ENCODE measurements around the gene PSMD10.

PSMD10 gene

DNA sequence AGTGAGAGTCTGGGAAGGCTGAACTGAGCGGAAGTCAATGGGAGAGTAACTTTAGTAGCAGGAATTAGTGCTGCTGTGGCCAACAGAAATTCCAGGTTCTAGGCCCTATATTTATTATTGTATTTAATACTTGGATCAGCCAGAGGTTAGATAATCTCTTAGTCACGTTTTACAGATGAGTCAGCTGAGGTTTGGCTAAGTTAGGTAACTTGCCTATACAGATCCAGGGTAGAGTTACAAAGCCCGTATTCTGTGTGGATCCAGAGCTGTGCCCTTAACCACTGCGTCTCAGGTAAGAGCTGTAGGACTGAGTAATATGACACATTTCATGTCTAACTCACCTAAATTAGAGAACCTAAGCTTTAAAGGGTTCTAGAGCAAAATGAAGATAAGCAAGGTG, 20.5 kb downstream of the PSMD10 start:
- DNase-seq, result no peak
- H3K27ac ChIP-seq, result no peak overlapping the region
- H3K36me3 ChIP-seq, result no peaks in the 10 kb centered on the region
- TF ChIP-seq CTCF (IDR thresholded peaks at IDR 0.05; ENCODE audit: low read depth, low read length), result no peak
- no peak overlapping the region for H3K4me3 ChIP-seq (ENCODE audit: low read depth, low read length)
- H3K9me3 ChIP-seq (ENCODE audit: severe bottlenecking), result no peaks in the 10 kb centered on the region
- H3K27me3 ChIP-seq (ENCODE audit: insufficient read depth, low read depth, severe bottlenecking), result peaks cover 65% of the 10 kb centered on the region

GRCh38 chrX:108068121-108068520, 23.2 kb downstream of the PSMD10 start:
- H3K4me3 ChIP-seq (ENCODE audit: low read depth, low read length), result no peak overlapping the region

DNA sequence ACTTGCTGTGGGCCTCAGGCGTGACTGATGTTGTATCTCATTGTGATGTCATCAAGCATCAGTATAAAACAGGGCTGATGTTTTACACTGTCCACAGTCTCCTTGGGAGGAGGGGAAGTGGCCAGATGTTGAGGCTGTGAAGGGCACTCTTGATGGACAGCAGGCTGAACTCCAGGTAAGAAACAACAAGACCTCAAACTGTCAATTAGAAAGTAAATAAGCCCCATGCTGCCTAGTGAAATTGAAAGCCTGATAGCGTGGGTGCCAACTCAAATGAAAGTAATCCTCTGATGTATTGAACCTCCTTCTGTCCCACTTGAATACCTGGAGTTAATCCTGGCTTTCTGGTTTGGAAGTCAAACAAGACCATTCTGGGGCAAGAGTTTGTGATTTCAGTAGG, 26.7 kb downstream of the PSMD10 start:
- DNase-seq, result no peak
- no peak overlapping the region for H3K4me3 ChIP-seq (ENCODE audit: low read depth, low read length)
- no peaks in the 10 kb centered on the region for H3K9me3 ChIP-seq (ENCODE audit: severe bottlenecking)
- no peak overlapping the region for H3K27ac ChIP-seq
- H3K36me3 ChIP-seq, result no peaks in the 10 kb centered on the region
- TF ChIP-seq CTCF (IDR thresholded peaks at IDR 0.05; ENCODE audit: low read depth, low read length), result no peak
- peaks cover 67% of the 10 kb centered on the region for H3K27me3 ChIP-seq (ENCODE audit: insufficient read depth, low read depth, severe bottlenecking)

More at GRCh38 chrX:108068121-108068520, 23.2 kb downstream of the PSMD10 start:
- H3K36me3 ChIP-seq, result no peaks in the 10 kb centered on the region
- peaks cover 64% of the 10 kb centered on the region for H3K27me3 ChIP-seq (ENCODE audit: insufficient read depth, low read depth, severe bottlenecking)
- no peak overlapping the region for H3K27ac ChIP-seq
- no peak for TF ChIP-seq CTCF (IDR thresholded peaks at IDR 0.05; ENCODE audit: low read depth, low read length)
- DNase-seq, result no peak
- no peaks in the 10 kb centered on the region for H3K9me3 ChIP-seq (ENCODE audit: severe bottlenecking)

- no peak for DNase-seq
- Histone ChIP-seq H3K27ac (no peak overlapping the region), H3K36me3 (no peaks in the 10 kb centered on the region), H3K4me3 (ENCODE audit: low read depth, low read length) (no peak overlapping the region), H3K9me3 (ENCODE audit: severe bottlenecking) (no peaks in the 10 kb centered on the region), H3K27me3 (ENCODE audit: insufficient read depth, low read depth, severe bottlenecking) (peaks cover 73% of the 10 kb centered on the region)
- no peak for TF ChIP-seq CTCF (IDR thresholded peaks at IDR 0.05; ENCODE audit: low read depth, low read length)
These were observed 27.3 kb downstream of the PSMD10 start for GRCh38 chrX:108064001-108064400.

GRCh38 chrX:108059801-108060200, 31.5 kb downstream of the PSMD10 start:
- no peak for TF ChIP-seq CTCF (IDR thresholded peaks at IDR 0.05; ENCODE audit: low read depth, low read length)
- Histone ChIP-seq H3K9me3 (ENCODE audit: severe bottlenecking) (no peaks in the 10 kb centered on the region), H3K27me3 (ENCODE audit: insufficient read depth, low read depth, severe bottlenecking) (peaks cover 75% of the 10 kb centered on the region), H3K4me3 (ENCODE audit: low read depth, low read length) (no peak overlapping the region), H3K27ac (no peak overlapping the region), H3K36me3 (no peaks in the 10 kb centered on the region)
- DNase-seq, result no peak

GRCh38 chrX:108055546-108055945, 35.8 kb downstream of the PSMD10 start:
- DNase-seq, result no peak
- no peak overlapping the region for H3K27ac ChIP-seq
- no peak for TF ChIP-seq CTCF (IDR thresholded peaks at IDR 0.05; ENCODE audit: low read depth, low read length)
- peaks cover 65% of the 10 kb centered on the region for H3K27me3 ChIP-seq (ENCODE audit: insufficient read depth, low read depth, severe bottlenecking)
- H3K4me3 ChIP-seq (ENCODE audit: low read depth, low read length), result no peak overlapping the region
- H3K9me3 ChIP-seq (ENCODE audit: severe bottlenecking), result no peaks in the 10 kb centered on the region
- H3K36me3 ChIP-seq, result no peaks in the 10 kb centered on the region
